ENCODE results near the gene LRRC7. TPM values are rescaled to one million over a fixed set of nuclear protein-coding genes. Genes with fewer than 3 reads are reported as not detected.

Gene LRRC7
- total and polyA plus RNA-seq, 2 donors from 2014 or later: 0.19 to 0.37 TPM

DNA sequence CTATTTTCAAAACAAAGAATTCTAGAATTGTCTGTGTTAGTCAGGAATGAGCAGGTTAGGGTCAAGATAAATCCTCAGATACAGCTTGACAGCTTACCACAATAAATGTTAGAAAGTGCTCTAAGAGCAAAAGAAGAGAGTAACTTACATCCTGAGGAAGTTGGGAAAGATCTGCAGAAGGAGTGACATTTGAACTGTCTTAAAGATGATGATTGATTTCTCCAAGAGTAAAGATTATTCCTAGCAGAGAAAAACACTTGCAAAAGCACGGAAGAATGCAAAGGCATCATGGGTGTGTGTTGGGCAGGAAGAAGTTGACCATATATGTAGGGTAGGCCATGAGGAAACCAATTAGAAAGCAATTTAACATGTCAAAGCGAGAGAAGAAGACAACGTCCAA, 175.4 kb downstream of the LRRC7 start:
- intact Hi-C loops (cut with DNase I): no loop called here
- Histone ChIP-seq H3K9me3 (ENCODE audit: control insufficient read depth in 2 of 3, insufficient read depth in 1 of 3, low read length in 3 of 3) (no peaks in the 10 kb centered on the region), H3K27ac (ENCODE audit: low read depth in 2 of 2, low read length in 2 of 2) (no peak overlapping the region), H3K9ac (ENCODE audit: low read length in 3 of 3) (no peak overlapping the region), H3K4me3 (ENCODE audit: low read length in 3 of 3) (no peak overlapping the region), H3K36me3 (ENCODE audit: control insufficient read depth in 2 of 3, insufficient read depth in 3 of 3, low read length in 3 of 3) (no peaks in the 10 kb centered on the region), H3K27me3 (ENCODE audit: control insufficient read depth, insufficient read depth, low read length) (no peaks in the 10 kb centered on the region), H3K4me1 (ENCODE audit: control insufficient read depth in 2 of 3, insufficient read depth in 2 of 3, low read depth in 1 of 3, low read length in 3 of 3) (no peaks in the 10 kb centered on the region)
- DNase-seq: peak in 2 of 5 donors; percentile 46 to 71
- TF ChIP-seq, protein P1, sequence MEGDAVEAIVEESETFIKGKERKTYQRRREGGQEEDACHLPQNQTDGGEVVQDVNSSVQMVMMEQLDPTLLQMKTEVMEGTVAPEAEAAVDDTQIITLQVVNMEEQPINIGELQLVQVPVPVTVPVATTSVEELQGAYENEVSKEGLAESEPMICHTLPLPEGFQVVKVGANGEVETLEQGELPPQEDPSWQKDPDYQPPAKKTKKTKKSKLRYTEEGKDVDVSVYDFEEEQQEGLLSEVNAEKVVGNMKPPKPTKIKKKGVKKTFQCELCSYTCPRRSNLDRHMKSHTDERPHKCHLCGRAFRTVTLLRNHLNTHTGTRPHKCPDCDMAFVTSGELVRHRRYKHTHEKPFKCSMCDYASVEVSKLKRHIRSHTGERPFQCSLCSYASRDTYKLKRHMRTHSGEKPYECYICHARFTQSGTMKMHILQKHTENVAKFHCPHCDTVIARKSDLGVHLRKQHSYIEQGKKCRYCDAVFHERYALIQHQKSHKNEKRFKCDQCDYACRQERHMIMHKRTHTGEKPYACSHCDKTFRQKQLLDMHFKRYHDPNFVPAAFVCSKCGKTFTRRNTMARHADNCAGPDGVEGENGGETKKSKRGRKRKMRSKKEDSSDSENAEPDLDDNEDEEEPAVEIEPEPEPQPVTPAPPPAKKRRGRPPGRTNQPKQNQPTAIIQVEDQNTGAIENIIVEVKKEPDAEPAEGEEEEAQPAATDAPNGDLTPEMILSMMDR (IDR thresholded peaks at IDR 0.05; ENCODE audit: borderline replicate concordance, extremely low read depth, insufficient read depth): no peak
- FAIRE-seq: no peak

- FAIRE-seq (no peak), DNase-seq (no peak)
- no peak overlapping the region for H3K9ac ChIP-seq (ENCODE audit: low read length in 3 of 3)
- intact Hi-C loops (cut with DNase I): no loop called here
- no peaks in the 10 kb centered on the region for H3K36me3 ChIP-seq (ENCODE audit: control insufficient read depth in 2 of 3, insufficient read depth in 3 of 3, low read length in 3 of 3)
- TF ChIP-seq, protein P1 (IDR thresholded peaks at IDR 0.05; ENCODE audit: borderline replicate concordance, extremely low read depth, insufficient read depth): no peak
- no peak overlapping the region for H3K27ac ChIP-seq (ENCODE audit: low read depth in 2 of 2, low read length in 2 of 2)
- no peaks in the 10 kb centered on the region for H3K9me3 ChIP-seq (ENCODE audit: control insufficient read depth in 2 of 3, insufficient read depth in 1 of 3, low read length in 3 of 3)
- no peaks in the 10 kb centered on the region for H3K4me1 ChIP-seq (ENCODE audit: control insufficient read depth in 2 of 3, insufficient read depth in 2 of 3, low read depth in 1 of 3, low read length in 3 of 3)
- no peak overlapping the region for H3K4me3 ChIP-seq (ENCODE audit: low read length in 3 of 3)
- H3K27me3 ChIP-seq (ENCODE audit: control insufficient read depth, insufficient read depth, low read length): no peaks in the 10 kb centered on the region
Observed at GRCh38 chr1:69744381-69744780, 176.7 kb downstream of the LRRC7 start.

DNA sequence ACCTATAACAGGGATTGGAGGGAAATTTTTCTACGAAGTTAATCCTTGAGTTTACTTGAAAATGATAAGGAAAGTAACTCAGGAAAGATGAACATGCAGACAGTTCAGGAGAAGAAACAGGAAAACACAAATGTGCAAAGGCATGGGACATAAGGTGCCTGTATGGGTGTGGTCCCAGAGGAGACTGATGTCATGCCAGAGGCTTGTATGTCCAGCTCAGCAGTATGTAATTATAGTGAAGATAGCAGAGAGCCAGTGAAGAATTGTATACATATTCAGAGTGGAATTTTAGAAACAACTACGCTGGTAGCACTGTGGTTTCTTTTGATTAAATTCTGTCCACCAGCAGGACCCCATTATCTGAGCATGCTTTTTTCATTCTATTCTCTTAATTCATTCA, 179.5 kb downstream of the LRRC7 start:
- DNase-seq: no peak
- Histone ChIP-seq H3K4me1 (ENCODE audit: control insufficient read depth in 2 of 3, insufficient read depth in 2 of 3, low read depth in 1 of 3, low read length in 3 of 3) (no peaks in the 10 kb centered on the region), H3K9ac (ENCODE audit: low read length in 3 of 3) (no peak overlapping the region), H3K4me3 (ENCODE audit: low read length in 3 of 3) (no peak overlapping the region), H3K27ac (ENCODE audit: low read depth in 2 of 2, low read length in 2 of 2) (no peak overlapping the region), H3K36me3 (ENCODE audit: control insufficient read depth in 2 of 3, insufficient read depth in 3 of 3, low read length in 3 of 3) (no peaks in the 10 kb centered on the region), H3K9me3 (ENCODE audit: control insufficient read depth in 2 of 3, insufficient read depth in 1 of 3, low read length in 3 of 3) (no peaks in the 10 kb centered on the region), H3K27me3 (ENCODE audit: control insufficient read depth, insufficient read depth, low read length) (no peaks in the 10 kb centered on the region)
- TF ChIP-seq, protein P1 (IDR thresholded peaks at IDR 0.05; ENCODE audit: borderline replicate concordance, extremely low read depth, insufficient read depth): no peak
- FAIRE-seq: no peak
- intact Hi-C loops (cut with DNase I): no loop called here

GRCh38 chr1:69750638-69751037, 182.9 kb downstream of the LRRC7 start:
- H3K9me3 ChIP-seq (ENCODE audit: control insufficient read depth in 2 of 3, insufficient read depth in 1 of 3, low read length in 3 of 3): no peaks in the 10 kb centered on the region
- TF ChIP-seq, protein P1 (IDR thresholded peaks at IDR 0.05; ENCODE audit: borderline replicate concordance, extremely low read depth, insufficient read depth): no peak
- FAIRE-seq (no peak), DNase-seq (no peak)
- no peaks in the 10 kb centered on the region for H3K27me3 ChIP-seq (ENCODE audit: control insufficient read depth, insufficient read depth, low read length)
- no peak overlapping the region for H3K4me3 ChIP-seq (ENCODE audit: low read length in 3 of 3)
- no peaks in the 10 kb centered on the region for H3K36me3 ChIP-seq (ENCODE audit: control insufficient read depth in 2 of 3, insufficient read depth in 3 of 3, low read length in 3 of 3)
- H3K4me1 ChIP-seq (ENCODE audit: control insufficient read depth in 2 of 3, insufficient read depth in 2 of 3, low read depth in 1 of 3, low read length in 3 of 3): no peaks in the 10 kb centered on the region
- no peak overlapping the region for H3K9ac ChIP-seq (ENCODE audit: low read length in 3 of 3)
- no peak overlapping the region for H3K27ac ChIP-seq (ENCODE audit: low read depth in 2 of 2, low read length in 2 of 2)
- intact Hi-C loops (cut with DNase I): no loop called here
